K562 (cell line): ENCODE measurements around the gene ARMC12. TPM values are rescaled to one million over a fixed set of nuclear protein-coding genes. Genes with fewer than 3 reads are reported as not detected.

Experiments
- GABPB1 ChIP-seq: sonication (generic); formaldehyde crosslinking; IDR thresholded peaks from 2 replicates; pipeline ENCODE4 v1.8.0; 2022; ENCODE audit warnings: mild to moderate bottlenecking, missing genetic modification reagents
- HOMEZ ChIP-seq: fragments of 250-450 bp; sonication (Bioruptor Pico); IDR thresholded peaks from 2 replicates; pipeline ENCODE4 v1.4.0; 2020; ENCODE audit warnings: mild to moderate bottlenecking, moderate library complexity
- LARP7 ChIP-seq: fragments of 450-650 bp; IDR thresholded peaks from 2 replicates; pipeline ENCODE4 v1.6.1; 2016
- MGA ChIP-seq: fragments of 450-650 bp; IDR thresholded peaks from 2 replicates; pipeline ENCODE4 v1.6.1; 2016; ENCODE audit warnings: mild to moderate bottlenecking, moderate library complexity
- MITF ChIP-seq: IDR thresholded peaks from 2 replicates; pipeline ENCODE4 v1.6.1; 2014; ENCODE audit warnings: antibody characterized with exemption
- POLR2A ChIP-seq: fragments of 450-650 bp; conservative IDR thresholded peaks from 2 replicates; pipeline ENCODE4 v1.6.1; 2016
- PTTG1 ChIP-seq: fragments of 450-650 bp; IDR thresholded peaks from 2 replicates; pipeline ENCODE4 v1.6.1; 2016; ENCODE audit warnings: low read depth, mild to moderate bottlenecking, missing genetic modification characterization, missing compliant biosample characterization
- RB1 ChIP-seq: fragments of 450-650 bp; IDR thresholded peaks from 2 replicates; pipeline ENCODE4 v1.6.1; 2017; ENCODE audit warnings: low read depth, mild to moderate bottlenecking
- ZBTB26 ChIP-seq: fragments of 450-650 bp; formaldehyde crosslinking; IDR thresholded peaks from 2 replicates; pipeline ENCODE4 v1.4.0; 2022; ENCODE audit warnings: missing genetic modification characterization
- ZNF212 ChIP-seq: fragments of 450-650 bp; formaldehyde crosslinking; IDR thresholded peaks from 2 replicates; pipeline ENCODE4 v1.4.0; 2020; ENCODE audit warnings: mild to moderate bottlenecking
- polyA plus RNA-seq, 8 experiments: library from polyadenylated mRNA; depleted of rRNA in 4 of 8; stranded (reverse) in 5 of 8; unstranded in 3 of 8; fragments of >200 nt; fragmentation: Nextera tagmentation in 2 of 8; fragmentation: Illumina TruSeq in 1 of 8; extraction: Ambion mirVana in 2 of 8; extraction: Trizol in 1 of 8; gene quantifications; 2 replicates each; pipeline versions ENCODE4 v1.2.1 to v1.2.3, GENCODE V29; 2011 to 2014; ENCODE audit warnings: inconsistent platforms in 1 of 8, missing spikeins in 1 of 8
- total RNA-seq, 7 experiments: library from RNA; depleted of rRNA in 6 of 7; stranded (reverse); fragments of >200 nt in 6 of 7; fragmentation: Illumina TruSeq in 2 of 7; extraction: Trizol in 2 of 7; gene quantifications; 2 replicates each; pipeline versions ENCODE4 v1.2.1 to v1.2.3, GENCODE V29; 2011 to 2021; ENCODE audit warnings: low replicate concordance in 1 of 7
- TF ChIP-seq, protein P1 (sequence below): fragments of 450-650 bp; IDR thresholded peaks from 2 replicates; pipeline ENCODE4 v1.6.1; 2016

ARMC12 gene
- total and polyA plus RNA-seq, 9 of the 15 experiments (the other 6 are each of a cell fraction or from before 2014, with no cell fraction given) = 0.09 to 0.58 (median 0.31) TPM; not detected in 3

DNA sequence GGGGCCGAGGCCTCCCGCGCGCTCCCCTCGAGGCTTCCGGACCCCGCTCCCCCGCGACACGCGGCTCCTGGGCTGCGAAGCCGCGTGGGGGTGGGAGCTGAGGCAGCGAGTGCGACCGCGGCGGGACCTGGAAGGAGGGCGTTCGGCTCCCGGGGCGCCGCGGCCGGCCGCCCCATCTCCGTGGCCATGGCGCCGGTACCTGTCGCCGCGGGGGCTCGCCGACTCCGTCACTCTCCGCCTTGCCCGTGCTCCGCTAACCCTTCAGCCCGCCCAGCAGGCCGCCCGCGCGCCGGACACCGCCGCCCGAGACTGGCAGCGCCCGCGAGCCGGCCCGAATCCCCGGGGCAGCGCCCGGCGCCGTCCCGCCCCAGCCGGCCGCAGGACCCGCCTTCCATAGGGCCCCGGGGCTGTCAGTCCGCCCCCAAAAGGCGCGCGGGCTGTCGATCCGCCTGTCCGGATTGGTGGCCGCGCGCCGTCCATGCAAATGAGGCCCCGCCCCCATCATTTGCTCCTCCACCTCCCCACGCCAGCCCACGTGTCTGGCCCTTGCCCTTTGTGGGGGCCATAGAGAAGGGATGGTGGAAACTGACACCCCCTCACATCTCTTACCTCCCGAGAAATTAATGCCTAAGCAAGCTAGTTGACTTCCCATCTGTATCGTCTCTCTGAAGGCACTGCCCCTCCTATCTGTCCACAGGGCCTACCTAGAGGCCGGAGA is 48.1 kb upstream of the ARMC12 start, which contains the start of gene FKBP5 (continued):
- peak; percentile 34; the same call in 1 of the 2 replicates for TF ChIP-seq HOMEZ (CRISPR knock-in tag)
- no peak for TF ChIP-seq LARP7
- no peak for TF ChIP-seq PTTG1 (tag)
- TF ChIP-seq ZNF212 = no peak
- peak; percentile 70 for TF ChIP-seq POLR2A
- TF ChIP-seq, protein P1, sequence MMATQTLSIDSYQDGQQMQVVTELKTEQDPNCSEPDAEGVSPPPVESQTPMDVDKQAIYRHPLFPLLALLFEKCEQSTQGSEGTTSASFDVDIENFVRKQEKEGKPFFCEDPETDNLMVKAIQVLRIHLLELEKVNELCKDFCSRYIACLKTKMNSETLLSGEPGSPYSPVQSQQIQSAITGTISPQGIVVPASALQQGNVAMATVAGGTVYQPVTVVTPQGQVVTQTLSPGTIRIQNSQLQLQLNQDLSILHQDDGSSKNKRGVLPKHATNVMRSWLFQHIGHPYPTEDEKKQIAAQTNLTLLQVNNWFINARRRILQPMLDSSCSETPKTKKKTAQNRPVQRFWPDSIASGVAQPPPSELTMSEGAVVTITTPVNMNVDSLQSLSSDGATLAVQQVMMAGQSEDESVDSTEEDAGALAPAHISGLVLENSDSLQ = peak; percentile 99
- TF ChIP-seq MGA = peak; percentile 93
- TF ChIP-seq RB1 = peak; percentile 98
- TF ChIP-seq ZBTB26 = no peak
- 0 out of 2 replicates have a peak, but pooled peaks have one; percentile 50 for TF ChIP-seq GABPB1 (CRISPR knock-in tag)
- TF ChIP-seq MITF = peak; percentile 66; the same call in 1 of the 2 replicates
